SK-N-MC (cell line): Measurements from ENCODE around the gene ATG2A.

ENCODE experiments used
- EZH2 ChIP-seq: fragments of 200-600 bp; sonication (generic); IDR thresholded peaks from one replicate; pipeline ENCODE4 v1.6.1; 2017; ENCODE audit warnings: antibody characterized with exemption
- POLR2AphosphoS5 ChIP-seq: IDR thresholded peaks from 2 replicates; pipeline ENCODE4 v1.6.1; 2012; ENCODE audit warnings: mild to moderate bottlenecking, low read depth, low read length, borderline replicate concordance

GRCh38 chr11:64874308-64875240 lies 42.4 kb downstream of the ATG2A start:
- no peak for TF ChIP-seq EZH2
- TF ChIP-seq POLR2AphosphoS5, result no peak
